ENCODE data around the gene MAN2C1. TPM values are rescaled to one million over a fixed set of nuclear protein-coding genes. Genes with fewer than 3 reads are reported as not detected.
"Not testable (repeated sequence)": the region's sequence is repeated elsewhere in the genome, so short reads cannot be mapped to it uniquely, and the experiment has no call there.

MAN2C1 gene
- total RNA-seq, 3 donors from 2014 or later, result 112 to 259 (median 169) TPM

GRCh38 chr15:75353604-75354003 is 14.8 kb downstream of the MAN2C1 start:
- Histone ChIP-seq H3K4me3 (no peak overlapping the region), H3K27ac (no peak overlapping the region), H3K4me1 (peaks cover 0 to 6% of the 10 kb centered on the region in 2 donors), H3K36me3 (no peaks in the 10 kb centered on the region), H3K27me3 (no peaks in the 10 kb centered on the region), H3K9me3 (no peaks in the 10 kb centered on the region)
- no peak for DNase-seq (ENCODE audit: low spot score in 2 of 2)
- intact Hi-C loops (cut with DNase I; ENCODE audit: low total_unique reads), result no loop called here
- TF ChIP-seq POLR2A (IDR thresholded peaks at IDR 0.05) (no peak), POLR2AphosphoS5 (IDR thresholded peaks at IDR 0.05) (no peak), CTCF (IDR thresholded peaks at IDR 0.05) (no peak)

DNA sequence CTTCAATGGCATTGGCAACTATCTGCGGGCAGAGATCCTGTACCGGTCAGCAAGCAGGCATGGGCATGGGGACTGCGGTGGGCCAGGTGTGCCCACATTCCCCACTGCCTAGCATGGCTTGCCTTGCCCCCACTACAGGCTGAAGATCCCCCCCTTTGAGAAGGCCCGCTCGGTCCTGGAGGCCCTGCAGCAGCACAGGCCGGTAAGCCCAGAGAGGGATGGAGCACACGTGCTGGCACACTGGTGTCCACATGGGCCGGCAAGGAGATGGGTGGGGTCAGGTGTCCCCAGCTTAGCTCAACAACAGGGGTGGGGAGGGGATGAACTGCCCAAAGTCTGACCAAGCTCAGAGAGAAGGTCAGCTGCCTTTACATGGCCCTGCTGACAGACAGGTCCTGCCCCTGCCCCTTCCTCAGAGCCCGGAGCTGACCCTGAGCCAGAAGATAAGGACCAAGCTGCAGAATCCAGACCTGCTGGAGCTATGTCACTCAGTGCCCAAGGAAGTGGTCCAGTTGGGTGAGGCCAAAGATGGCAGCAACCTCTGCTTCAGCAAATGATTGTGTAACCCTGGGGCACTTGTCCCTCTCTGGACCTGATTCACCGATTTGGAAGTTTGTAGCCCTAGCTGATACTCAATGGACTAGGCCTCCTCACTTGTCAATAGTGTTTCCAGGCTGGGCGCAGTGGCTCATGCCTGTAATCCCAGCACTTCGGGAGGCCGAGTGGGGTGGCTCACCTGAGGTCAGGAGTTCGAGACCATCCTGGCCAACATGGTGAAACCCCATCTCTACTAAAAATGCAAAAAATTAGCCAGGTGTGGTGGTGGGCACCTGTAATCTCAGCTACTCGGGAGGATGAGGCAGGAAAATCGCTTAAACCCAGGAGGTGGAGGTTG is 16.0 kb downstream of the MAN2C1 start:
- no peak for TF ChIP-seq CTCF (IDR thresholded peaks at IDR 0.05)
- TF ChIP-seq POLR2AphosphoS5 (IDR thresholded peaks at IDR 0.05), result no peak
- TF ChIP-seq POLR2A (IDR thresholded peaks at IDR 0.05), result no peak
- Histone ChIP-seq H3K9me3 (no peaks in the 10 kb centered on the region), H3K4me3 (no peak overlapping the region), H3K27ac (no peak overlapping the region), H3K27me3 (no peaks in the 10 kb centered on the region), H3K36me3 (no peaks in the 10 kb centered on the region), H3K4me1 (peaks cover 0 to 7% of the 10 kb centered on the region in 2 donors)
- intact Hi-C loops (cut with DNase I; ENCODE audit: low total_unique reads), result no loop called here
- no peak for DNase-seq (ENCODE audit: low spot score in 2 of 2)

- no peak for DNase-seq (ENCODE audit: low spot score in 2 of 2)
- no peaks in the 10 kb centered on the region for H3K36me3 ChIP-seq
- no peaks in the 10 kb centered on the region for H3K9me3 ChIP-seq
- intact Hi-C loops (cut with DNase I; ENCODE audit: low total_unique reads), result no loop called here
- peaks cover 0 to 7% of the 10 kb centered on the region in 2 donors for H3K4me1 ChIP-seq
- H3K4me3 ChIP-seq, result no peak overlapping the region
- no peaks in the 10 kb centered on the region for H3K27me3 ChIP-seq
- peak overlapping the region; percentile 11 to 42 for H3K27ac ChIP-seq
- TF ChIP-seq POLR2A (IDR thresholded peaks at IDR 0.05) (no peak), CTCF (IDR thresholded peaks at IDR 0.05) (no peak), POLR2AphosphoS5 (IDR thresholded peaks at IDR 0.05) (no peak)
Measured at GRCh38 chr15:75350601-75351361, 17.6 kb downstream of the MAN2C1 start.

GRCh38 chr15:75349851-75350588 is 18.4 kb downstream of the MAN2C1 start:
- DNase-seq (ENCODE audit: low spot score in 2 of 2), result no peak
- peak overlapping the region; percentile 11 to 42 for H3K27ac ChIP-seq
- no peaks in the 10 kb centered on the region for H3K36me3 ChIP-seq
- H3K4me3 ChIP-seq, result no peak overlapping the region
- TF ChIP-seq POLR2A (IDR thresholded peaks at IDR 0.05) (no peak), POLR2AphosphoS5 (IDR thresholded peaks at IDR 0.05) (no peak), CTCF (IDR thresholded peaks at IDR 0.05) (no peak)
- peaks cover 0 to 7% of the 10 kb centered on the region in 2 donors for H3K4me1 ChIP-seq
- intact Hi-C loops (cut with DNase I; ENCODE audit: low total_unique reads), result no loop called here
- H3K9me3 ChIP-seq, result no peaks in the 10 kb centered on the region
- H3K27me3 ChIP-seq, result no peaks in the 10 kb centered on the region

DNA sequence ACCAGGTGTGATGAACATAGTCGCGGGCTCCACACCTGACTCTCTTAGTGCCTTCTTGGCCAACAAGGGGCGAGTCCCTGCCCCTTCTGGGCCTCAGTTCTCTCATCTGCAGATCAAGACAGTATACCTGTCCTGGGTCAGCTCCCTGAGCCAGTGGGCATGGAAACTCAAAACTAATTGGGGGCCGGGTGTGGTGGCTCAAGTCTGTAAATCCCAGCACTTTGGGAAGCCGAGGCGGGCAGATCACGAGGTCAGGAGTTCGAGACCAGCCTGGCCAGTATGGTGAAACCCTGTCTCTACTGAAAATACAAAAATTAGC is 19.1 kb downstream of the MAN2C1 start:
- H3K9me3 ChIP-seq; DNase-seq (ENCODE audit: low spot score in 2 of 2); H3K4me3 ChIP-seq; H3K36me3 ChIP-seq; H3K27me3 ChIP-seq; intact Hi-C loops (cut with DNase I; ENCODE audit: low total_unique reads); H3K4me1 ChIP-seq; H3K27ac ChIP-seq: not testable (repeated sequence)

Measured in breast epithelium (tissue), 4 donors.